Stimulated activated CD8-positive, alpha-beta memory T cell treated with anti-CD3 and anti-CD28 coated beads, Interleukin-7, amount 100 ng/mL, for 1 hour (primary cell): ENCODE measurements around the gene B3GALNT2.

ENCODE experiments used
- DNase-seq, 2 donors: peaks; one replicate each; pipeline ENCODE4 v3.0.0-alpha.2; 2020; ENCODE audit warnings: low read depth in 2 of 2

The B3GALNT2 gene

DNA sequence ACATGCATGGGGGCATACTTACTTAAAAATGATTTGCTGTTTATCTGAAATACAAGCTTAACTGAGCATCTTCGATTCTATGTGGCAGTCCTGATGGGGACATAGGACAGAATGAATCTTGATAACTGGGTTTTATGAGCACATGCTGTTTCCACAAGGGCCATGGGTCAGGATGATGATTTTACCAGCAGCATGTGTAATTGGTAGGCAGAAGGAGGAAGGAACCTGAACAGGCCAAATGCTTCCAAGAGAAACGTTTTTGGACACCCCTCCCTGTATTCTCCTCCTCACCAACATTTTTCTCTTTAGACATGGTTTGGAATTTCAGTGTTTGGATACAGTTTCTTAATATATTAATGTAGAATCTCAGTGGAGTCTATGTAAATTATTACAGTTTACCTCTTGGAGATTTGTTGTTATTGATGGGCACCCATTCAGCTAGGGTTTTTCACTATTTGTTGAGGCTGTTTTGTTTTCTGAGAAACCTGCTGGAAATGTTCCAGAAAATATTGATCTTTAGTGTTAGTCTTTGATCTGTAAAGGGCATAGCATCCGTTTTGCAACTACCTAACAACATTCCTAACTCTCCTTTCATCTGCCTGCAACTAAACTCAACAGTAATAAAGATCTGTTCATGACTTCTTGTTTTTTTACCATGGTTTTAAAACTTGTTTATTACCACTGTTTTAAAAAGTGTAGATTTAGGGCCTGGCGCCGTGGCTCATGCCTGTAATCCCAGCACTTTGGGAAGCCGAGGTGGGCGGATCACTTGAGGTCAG lies 95.0 kb downstream of the B3GALNT2 start:
- DNase-seq: no peak

DNA sequence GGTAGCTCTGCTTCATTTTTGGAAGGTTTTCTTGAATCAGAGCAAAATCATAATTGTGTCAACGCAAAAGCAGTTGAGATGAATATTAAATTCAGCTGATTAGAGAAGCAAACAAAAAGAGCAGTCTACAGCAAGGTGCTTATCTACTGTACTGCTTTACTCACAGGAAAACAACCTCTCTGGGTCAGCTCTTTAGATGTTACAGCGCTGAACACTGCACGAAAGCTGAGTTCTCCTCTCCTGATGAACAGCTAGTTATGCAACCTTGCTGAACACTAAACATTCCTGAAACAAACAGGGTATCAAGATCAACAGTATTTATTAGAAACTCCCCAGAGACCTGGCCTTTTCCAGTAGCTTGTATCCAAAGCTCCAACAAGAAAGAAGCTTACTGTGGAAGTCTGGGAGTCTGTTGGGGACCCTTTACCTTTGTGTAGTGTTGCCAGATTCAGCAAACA lies 95.7 kb downstream of the B3GALNT2 start:
- no peak for DNase-seq

DNA sequence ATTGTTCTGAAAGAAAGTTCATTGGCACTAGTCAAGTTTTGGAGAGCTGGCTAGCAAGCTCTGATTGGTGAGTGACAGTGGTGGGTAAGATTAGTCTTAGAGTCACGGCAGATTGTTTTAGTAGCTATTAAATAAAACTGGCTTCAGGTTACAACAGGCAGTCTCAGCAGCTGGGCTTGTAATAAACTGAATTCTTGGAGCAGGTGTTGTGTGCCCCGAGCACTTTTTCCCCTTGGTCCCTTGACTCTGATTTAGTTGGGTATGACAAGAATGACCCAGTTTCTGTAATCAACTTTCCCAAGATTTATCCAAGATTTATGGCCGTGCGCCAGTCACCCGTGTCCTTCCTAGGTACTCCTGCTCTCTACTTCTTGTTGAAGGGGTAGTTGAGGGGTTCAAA lies 96.8 kb downstream of the B3GALNT2 start:
- DNase-seq: no peak

DNA sequence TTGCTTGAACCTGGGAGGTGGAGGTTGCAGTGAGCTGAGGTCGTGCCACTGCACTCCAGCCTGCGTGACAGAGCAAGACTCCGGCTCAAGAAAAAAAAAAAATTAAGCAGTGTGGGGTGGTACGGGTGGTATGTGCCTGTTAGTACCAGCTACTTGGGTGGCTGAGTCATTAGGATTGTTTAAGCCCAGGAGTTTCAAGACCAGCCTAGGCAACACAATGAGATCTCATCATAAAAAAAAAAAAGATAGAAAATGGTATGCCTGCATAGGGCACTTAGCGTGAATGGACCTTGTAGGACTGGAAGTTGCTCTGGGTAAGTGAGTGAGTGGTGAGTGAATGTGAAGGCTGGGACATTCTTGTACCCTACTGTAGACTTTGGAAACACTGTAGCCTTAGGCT lies 100.1 kb downstream of the B3GALNT2 start:
- no peak for DNase-seq

DNA sequence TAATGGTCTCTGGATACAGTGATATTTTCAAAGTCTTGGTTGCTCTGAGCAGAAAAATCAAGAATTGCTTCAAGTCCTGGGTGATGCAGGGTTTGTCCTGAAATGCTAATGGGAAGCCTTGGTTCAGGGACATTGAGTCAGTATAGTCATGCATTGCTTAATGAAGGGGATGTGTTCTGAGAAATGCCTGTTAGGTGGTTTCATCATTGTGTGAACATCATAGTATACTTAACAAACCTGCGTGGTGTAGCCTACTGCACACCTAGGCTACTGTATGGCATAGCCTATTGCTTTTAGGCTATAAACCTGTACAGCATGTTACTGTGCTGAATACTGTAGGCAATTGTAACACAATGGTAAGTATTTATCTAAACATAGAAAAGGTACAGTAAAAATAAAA lies 100.7 kb downstream of the B3GALNT2 start:
- DNase-seq: no peak

DNA sequence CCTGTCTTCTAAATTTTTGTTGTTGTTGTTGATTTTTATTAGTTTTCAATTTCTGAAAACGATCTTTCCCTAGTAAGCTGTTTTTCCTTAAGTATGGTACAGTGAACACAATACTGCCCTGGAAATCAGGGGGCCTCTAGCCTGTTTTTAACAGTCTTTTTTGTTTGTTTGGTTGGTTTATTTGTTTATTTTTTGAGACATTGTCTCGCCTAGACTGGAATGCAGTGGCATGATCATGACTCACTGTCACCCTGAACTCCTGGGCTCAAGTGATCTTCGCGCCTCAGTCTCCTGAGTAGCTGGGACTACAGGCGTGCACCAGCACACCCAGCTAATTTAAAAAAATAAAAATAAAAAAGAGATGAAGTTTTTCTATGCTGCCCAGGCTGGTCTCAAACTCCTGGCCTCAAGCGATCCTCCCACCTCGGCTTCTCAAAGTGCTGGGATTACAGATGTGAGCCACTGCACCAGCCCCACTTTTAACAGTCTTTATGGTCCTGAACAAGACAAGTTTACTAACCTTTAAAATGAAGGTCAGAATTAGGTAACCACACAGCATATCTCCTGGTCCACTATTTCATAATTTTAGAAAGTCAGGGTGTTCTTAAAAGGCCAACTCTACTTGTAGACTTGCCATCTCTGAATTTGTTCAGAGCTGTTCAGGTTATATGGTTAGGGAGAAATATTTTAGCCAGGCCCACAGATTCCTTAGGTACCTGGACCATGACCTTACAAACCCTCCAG lies 101.6 kb downstream of the B3GALNT2 start:
- no peak for DNase-seq

DNA sequence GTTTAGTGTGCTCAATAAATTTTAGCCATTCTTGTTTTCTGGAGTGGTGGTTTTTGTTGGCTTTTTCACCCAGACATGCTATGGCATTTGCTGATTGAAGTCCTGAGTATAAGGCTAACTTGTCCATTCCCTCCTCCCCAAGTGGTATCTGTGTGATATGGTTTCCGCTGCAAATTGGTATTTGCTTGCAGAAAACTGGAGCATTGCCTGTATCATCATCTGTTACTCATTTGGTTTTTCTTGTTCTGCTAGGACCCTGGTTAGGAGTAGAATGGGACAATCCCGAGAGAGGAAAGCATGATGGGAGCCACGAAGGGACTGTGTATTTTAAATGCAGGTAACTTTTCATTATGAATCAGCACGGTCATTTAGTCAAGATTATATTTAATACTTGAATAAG lies 103.0 kb downstream of the B3GALNT2 start:
- no peak for DNase-seq
